ENCODE results near the gene GUCY1B1. TPM values are rescaled to one million over a fixed set of nuclear protein-coding genes. Genes with fewer than 3 reads are reported as not detected.
A peak's percentile ranks its signal among the peaks of the same experiment; 100 is the strongest.

The GUCY1B1 gene
- total RNA-seq, 4 donors from 2014 or later, result 44.2 to 101 (median 86.9) TPM

- TF ChIP-seq EP300 (IDR thresholded peaks at IDR 0.05) (no peak), CTCF (IDR thresholded peaks at IDR 0.05) (no peak), POLR2AphosphoS5 (IDR thresholded peaks at IDR 0.05) (no peak), POLR2A (IDR thresholded peaks at IDR 0.05) (no peak)
- no peaks in the 10 kb centered on the region for H3K27me3 ChIP-seq
- no peak for ATAC-seq
- H3K27ac ChIP-seq, result peak overlapping the region in 1 of 4 donors; percentile 3
- no peaks in the 10 kb centered on the region for H3K9me3 ChIP-seq
- WGBS, 2 donors (ENCODE audit: low coverage in 1 of 2), result 10 to 25% methylated on average over 1 of the region's 1 CpG
- peaks cover 0 to 64% (median 7%) of the 10 kb centered on the region in 3 donors for H3K4me1 ChIP-seq
- H3K4me3 ChIP-seq, result no peak overlapping the region
- peaks cover 0 to 2% of the 10 kb centered on the region in 2 donors for H3K36me3 ChIP-seq
Measured at GRCh38 chr4:155784637-155785036, 25.8 kb downstream of the GUCY1B1 start.

- peaks cover 0 to 14% of the 10 kb centered on the region in 2 donors for H3K36me3 ChIP-seq
- no peaks in the 10 kb centered on the region for H3K9me3 ChIP-seq
- 71 to 100% methylated on average over 1 of the region's 1 CpG for WGBS, 2 donors (ENCODE audit: low coverage in 1 of 2)
- no peak overlapping the region for H3K27ac ChIP-seq
- no peak overlapping the region for H3K4me3 ChIP-seq
- no peak for TF ChIP-seq POLR2AphosphoS5 (IDR thresholded peaks at IDR 0.05)
- TF ChIP-seq POLR2A (IDR thresholded peaks at IDR 0.05), result no peak
- no peak for TF ChIP-seq CTCF (IDR thresholded peaks at IDR 0.05)
- TF ChIP-seq EP300 (IDR thresholded peaks at IDR 0.05), result no peak
- H3K4me1 ChIP-seq, result peaks cover 0 to 58% (median 4%) of the 10 kb centered on the region in 3 donors
- H3K27me3 ChIP-seq, result no peaks in the 10 kb centered on the region
- ATAC-seq, result no peak
Measured at GRCh38 chr4:155785828-155786227, 27.0 kb downstream of the GUCY1B1 start.

- no peaks in the 10 kb centered on the region for H3K27me3 ChIP-seq
- 10 to 30% methylated on average over 2 to 5 of the region's 5 CpGs for WGBS, 2 donors (ENCODE audit: low coverage in 1 of 2)
- peak; percentile 63 for ATAC-seq
- peaks cover 0 to 53% (median 4%) of the 10 kb centered on the region in 3 donors for H3K4me1 ChIP-seq
- no peak overlapping the region for H3K4me3 ChIP-seq
- peak; percentile 35 to 73 (median 70) for TF ChIP-seq CTCF (IDR thresholded peaks at IDR 0.05)
- no peak for TF ChIP-seq POLR2AphosphoS5 (IDR thresholded peaks at IDR 0.05)
- no peak for TF ChIP-seq POLR2A (IDR thresholded peaks at IDR 0.05)
- no peak for TF ChIP-seq EP300 (IDR thresholded peaks at IDR 0.05)
- H3K9me3 ChIP-seq, result no peaks in the 10 kb centered on the region
- H3K27ac ChIP-seq, result no peak overlapping the region
- peaks cover 0 to 20% of the 10 kb centered on the region in 2 donors for H3K36me3 ChIP-seq
Measured at GRCh38 chr4:155787113-155787710, 28.4 kb downstream of the GUCY1B1 start.

- H3K36me3 ChIP-seq, result peaks cover 0 to 38% of the 10 kb centered on the region in 2 donors
- H3K27me3 ChIP-seq, result no peaks in the 10 kb centered on the region
- peak overlapping the region; percentile 9 to 13 for H3K4me3 ChIP-seq
- peak overlapping the region in 1 of 4 donors; percentile 0 for H3K27ac ChIP-seq
- H3K9me3 ChIP-seq, result no peaks in the 10 kb centered on the region
- peaks cover 0 to 42% (median 4%) of the 10 kb centered on the region in 3 donors for H3K4me1 ChIP-seq
- TF ChIP-seq CTCF (IDR thresholded peaks at IDR 0.05) (no peak), POLR2A (IDR thresholded peaks at IDR 0.05) (no peak), EP300 (IDR thresholded peaks at IDR 0.05) (no peak), POLR2AphosphoS5 (IDR thresholded peaks at IDR 0.05) (no peak)
- 36 to 39% methylated on average over 5 to 6 of the region's 6 CpGs for WGBS, 2 donors (ENCODE audit: low coverage in 1 of 2)
- no peak for ATAC-seq
Measured at GRCh38 chr4:155789391-155789790, 30.6 kb downstream of the GUCY1B1 start.

GRCh38 chr4:155789982-155790381 is 31.2 kb downstream of the GUCY1B1 start:
- Histone ChIP-seq H3K9me3 (no peaks in the 10 kb centered on the region), H3K27ac (no peak overlapping the region), H3K27me3 (no peaks in the 10 kb centered on the region), H3K4me3 (no peak overlapping the region), H3K4me1 (peaks cover 0 to 36% (median 4%) of the 10 kb centered on the region in 3 donors), H3K36me3 (peaks cover 0 to 42% of the 10 kb centered on the region in 2 donors)
- ATAC-seq, result no peak
- 34 to 54% methylated on average over 3 of the region's 3 CpGs for WGBS, 2 donors (ENCODE audit: low coverage in 1 of 2)
- TF ChIP-seq EP300 (IDR thresholded peaks at IDR 0.05) (no peak), POLR2A (IDR thresholded peaks at IDR 0.05) (no peak), POLR2AphosphoS5 (IDR thresholded peaks at IDR 0.05) (no peak), CTCF (IDR thresholded peaks at IDR 0.05) (no peak)
